HepG2 (cell line): Measurements from ENCODE around the gene IL17RA. TPM values are rescaled to one million over a fixed set of nuclear protein-coding genes. Genes with fewer than 3 reads are reported as not detected.

Experiments
- ATAC-seq: fragments of 200-7000 bp; cut with Tn5 transposase; 3 replicates; pipeline ENCODE4 v1.9.1; 2020; ENCODE audit warnings: mild to moderate bottlenecking, moderate library complexity
- BruUV-seq: library from RNA; stranded (reverse); fragments of 400-500 nt; replicated peaks from 2 replicates; lab custom pipeline; 2021; lab: Mats Ljungman, UMichigan
- CTCF ChIA-PET: fragments of 300-600 bp; formaldehyde crosslinking; extraction: SDS; loops from one replicate; lab custom pipeline; 2021; ENCODE audit warnings: low total read pairs, inconsistent platforms, low intra/inter-chr PET ratio; lab: Yijun Ruan, JAX
- POLR2A ChIA-PET: fragments of 350-600 bp; sonication (Branson Sonifier 250); formaldehyde crosslinking; loops from one replicate; lab custom pipeline; 2020; ENCODE audit warnings: antibody characterized with exemption, inconsistent platforms; lab: Yijun Ruan, JAX
- DNase-seq: peaks from one replicate; pipeline ENCODE4 v3.0.0-alpha.2; 2015; ENCODE audit warnings: low spot score
- FAIRE-seq: peaks from 3 replicates; lab custom pipeline; 2011; peaks lifted over from hg19 to GRCh38; lab: Jason Lieb, UNC
- H2AFZ ChIP-seq: one replicate; pipeline ENCODE4 v1.6.1; 2011; ENCODE audit warnings: low read length, inconsistent platforms
- H3K27ac ChIP-seq: fragments of 300-600 bp; 3 replicates; pipeline ENCODE4 v1.8.0; 2011; ENCODE audit warnings: mixed run types, mild to moderate bottlenecking, mixed read lengths, low read length, inconsistent platforms; ENCODE audit not compliant: insufficient read depth; ENCODE audit errors: extremely low read length
- H3K27me3 ChIP-seq, 2 experiments: fragments of 200-600 bp in 1 of 2; 2 replicates in 1 of 2; 3 replicates in 1 of 2; pipeline versions ENCODE4 v1.6.0 to v1.8.0; 2011; ENCODE audit warnings: low read length in 2 of 2, mild to moderate bottlenecking in 2 of 2, moderate library complexity in 2 of 2, inconsistent platforms in 1 of 2; ENCODE audit not compliant: insufficient read depth in 2 of 2, control insufficient read depth in 1 of 2
- H3K36me3 ChIP-seq, 2 experiments: fragments of 200-600 bp in 1 of 2; replicated peaks in 1 of 2; 2 replicates in 1 of 2; 3 replicates in 1 of 2; pipeline versions ENCODE4 v1.5.1 to v1.8.0; 2011; ENCODE audit warnings: low read length in 2 of 2, inconsistent platforms in 1 of 2; ENCODE audit not compliant: insufficient read depth in 2 of 2, control insufficient read depth in 1 of 2
- H3K4me1 ChIP-seq: 2 replicates; pipeline ENCODE4 v1.5.1; 2012; ENCODE audit warnings: low read length, inconsistent platforms; ENCODE audit not compliant: insufficient read depth
- H3K4me2 ChIP-seq: 2 replicates; pipeline ENCODE4 v1.6.0; 2011; ENCODE audit warnings: low read depth, low read length, inconsistent platforms
- H3K4me3 ChIP-seq, 3 experiments: fragments of 200-600 bp in 1 of 3; sonication (generic), shearing (Covaris generic) in 1 of 3; replicated peaks in 1 of 3; 2 replicates each; pipeline ENCODE4 v1.5.1; 2011 to 2016; ENCODE audit warnings: low read length in 3 of 3, inconsistent platforms in 2 of 3, low read depth in 2 of 3, mild to moderate bottlenecking in 2 of 3, control low read depth in 1 of 3, mixed read lengths in 1 of 3; ENCODE audit not compliant: insufficient read depth in 1 of 3
- H3K79me2 ChIP-seq: one replicate; pipeline ENCODE4 v1.6.1; 2011; ENCODE audit warnings: low read length, inconsistent platforms; ENCODE audit not compliant: insufficient read depth
- H3K9ac ChIP-seq: 2 replicates; pipeline ENCODE4 v1.6.0; 2011; ENCODE audit warnings: mild to moderate bottlenecking, low read depth, low read length, inconsistent platforms; ENCODE audit not compliant: insufficient read depth
- H3K9me3 ChIP-seq: 2 replicates; pipeline ENCODE4 v1.5.1; 2012; ENCODE audit warnings: mild to moderate bottlenecking, low read length
- H4K20me1 ChIP-seq: 2 replicates; pipeline ENCODE4 v1.6.0; 2011; ENCODE audit warnings: inconsistent platforms, mild to moderate bottlenecking, low read length, moderate library complexity; ENCODE audit not compliant: insufficient read depth
- FOSL1 ChIP-seq: sonication (generic); formaldehyde crosslinking; IDR thresholded peaks from 2 replicates; pipeline ENCODE4 v1.9.0; 2021; ENCODE audit warnings: missing genetic modification reagents, borderline replicate concordance
- ISX ChIP-seq: sonication (generic); formaldehyde crosslinking; conservative IDR thresholded peaks from 2 replicates; pipeline ENCODE4 v1.5.0; 2020; ENCODE audit warnings: missing genetic modification reagents
- MAZ ChIP-seq, 2 experiments: sonication (generic) in 1 of 2; formaldehyde crosslinking in 1 of 2; IDR thresholded peaks; 2 replicates each; pipeline versions ENCODE4 v1.5.0 to v1.6.1; 2012 to 2020; ENCODE audit warnings: low read depth in 2 of 2, mild to moderate bottlenecking in 2 of 2, borderline replicate concordance in 1 of 2, improper control_type of control experiment in 1 of 2, low read length in 1 of 2, missing genetic modification reagents in 1 of 2, moderate library complexity in 1 of 2
- NBN ChIP-seq: fragments of 450-650 bp; conservative IDR thresholded peaks from 2 replicates; pipeline ENCODE4 v1.6.1; 2017
- SKIL ChIP-seq: sonication (generic); formaldehyde crosslinking; IDR thresholded peaks from 2 replicates; pipeline ENCODE4 v1.8.0; 2022; ENCODE audit warnings: missing genetic modification reagents, mild to moderate bottlenecking, moderate library complexity, borderline replicate concordance
- THYN1 ChIP-seq: sonication (generic); formaldehyde crosslinking; IDR thresholded peaks from 2 replicates; pipeline ENCODE4 v1.8.1; 2023; ENCODE audit warnings: low read depth, mild to moderate bottlenecking, moderate library complexity, missing genetic modification reagents, borderline replicate concordance
- WIZ ChIP-seq: sonication (generic); formaldehyde crosslinking; IDR thresholded peaks from 2 replicates; pipeline ENCODE4 v1.5.1; 2020; ENCODE audit warnings: mild to moderate bottlenecking, missing genetic modification reagents
- ZNF326 ChIP-seq: sonication (generic); formaldehyde crosslinking; IDR thresholded peaks from 2 replicates; pipeline ENCODE4 v1.4.0; 2020; ENCODE audit warnings: missing genetic modification reagents, borderline replicate concordance
- ZNF33B ChIP-seq: sonication (generic); formaldehyde crosslinking; IDR thresholded peaks from 2 replicates; pipeline ENCODE4 v1.5.1; 2020; ENCODE audit warnings: mild to moderate bottlenecking, missing genetic modification reagents
- ZNF788 ChIP-seq: sonication (generic); formaldehyde crosslinking; IDR thresholded peaks from 2 replicates; pipeline ENCODE4 v1.5.0; 2020; ENCODE audit warnings: mild to moderate bottlenecking, missing genetic modification reagents, borderline replicate concordance
- ZNF878 ChIP-seq: sonication (generic); formaldehyde crosslinking; IDR thresholded peaks from 2 replicates; pipeline ENCODE4 v1.8.1; 2023; ENCODE audit warnings: mild to moderate bottlenecking, missing genetic modification reagents, moderate library complexity
- ZUFSP ChIP-seq: sonication (generic); formaldehyde crosslinking; IDR thresholded peaks from 2 replicates; pipeline ENCODE4 v1.9.0; 2021; ENCODE audit warnings: missing genetic modification reagents, mild to moderate bottlenecking, borderline replicate concordance
- WGBS: methylation state at CpG from one replicate; pipeline ENCODE4 v1.1.6; 2017; ENCODE audit warnings: low lambda C conversion rate; 5-methylcytosine and 5-hydroxymethylcytosine counted together
- in situ Hi-C: cut with HindIII; loops from 2 replicates; pipeline ENCODE4 v1.10.0; 2017; ENCODE audit warnings: low pct_unique_long_range_greater_than_20kb; ENCODE audit not compliant: extremely low pct_ligation_motif_present
- intact Hi-C: fragments of 100-400 bp; cut with micrococcal nuclease; formaldehyde crosslinking; loops from one replicate; pipeline ENCODE4 v1.10.0; 2022; ENCODE audit not compliant: unreplicated experiment
- polyA plus RNA-seq, 8 experiments: library from polyadenylated mRNA; depleted of rRNA in 3 of 8; stranded (reverse) in 7 of 8; unstranded in 1 of 8; fragments of >200 nt; fragmentation: Illumina TruSeq in 4 of 8; extraction: Trizol in 4 of 8; gene quantifications; 2 replicates each; pipeline versions ENCODE4 v1.2.1 to v1.2.3, GENCODE V29; 2011 to 2016; ENCODE audit warnings: low read depth in 4 of 8, missing spikeins in 1 of 8, mixed read lengths in 1 of 8; ENCODE audit not compliant: insufficient read depth in 1 of 8
- total RNA-seq, 5 experiments: library from RNA; depleted of rRNA; stranded (reverse); fragments of >200 nt; fragmentation: Illumina TruSeq; extraction: Trizol; gene quantifications; 2 replicates each; pipeline ENCODE4 v1.2.3, GENCODE V29; 2016; ENCODE audit warnings: low read depth in 1 of 5
- TF ChIP-seq, protein P1 (sequence below): sonication (generic); formaldehyde crosslinking; IDR thresholded peaks from 2 replicates; pipeline ENCODE4 v1.4.0; 2020; ENCODE audit warnings: missing genetic modification reagents; ENCODE audit errors: not compliant biosample characterization
- TF ChIP-seq, protein P2 (sequence below): sonication (generic); formaldehyde crosslinking; IDR thresholded peaks from 2 replicates; pipeline ENCODE4 v1.4.0; 2020; ENCODE audit warnings: mild to moderate bottlenecking, missing genetic modification reagents

The IL17RA gene
- total and polyA plus RNA-seq, 2 of the 13 experiments (the other 11 are each of a cell fraction or from before 2014, with no cell fraction given): 2.5 to 8.2 TPM

GRCh38 chr22:17086788-17087497, 2.1 kb downstream of the IL17RA start:
- DNase-seq (no peak), FAIRE-seq (no peak), ATAC-seq (no peak)
- Histone ChIP-seq H2AFZ (no peak overlapping the region), H4K20me1 (no peaks in the 10 kb centered on the region), H3K4me3 (no peak overlapping the region), H3K36me3 (no peaks in the 10 kb centered on the region), H3K4me2 (no peak overlapping the region), H3K79me2 (no peaks in the 10 kb centered on the region), H3K4me1 (peaks cover 21% of the 10 kb centered on the region; the same call in 1 of the 2 replicates), H3K27ac (no peak overlapping the region), H3K9ac (no peak overlapping the region), H3K9me3 (no peaks in the 10 kb centered on the region), H3K27me3 (no peaks in the 10 kb centered on the region)
- WGBS: 80% methylated on average over 9 of the region's 10 CpGs
- in situ Hi-C loops: no loop called here
- CTCF ChIA-PET: no interaction called here
- intact Hi-C loops: no loop called here
- POLR2A ChIA-PET: no interaction called here
- BruUV-seq: no TSS peak
- no peak for TF ChIP-seq ISX (CRISPR knock-in tag)
- TF ChIP-seq MAZ (IDR thresholded peaks at IDR 0.05; ENCODE audit: borderline replicate concordance, low read depth, low read length): no peak
- no peak for TF ChIP-seq MAZ (CRISPR knock-in tag; IDR thresholded peaks at IDR 0.05; ENCODE audit: low read depth)
- no peak for TF ChIP-seq ZNF33B
- no peak for TF ChIP-seq FOSL1
- TF ChIP-seq, protein P1, sequence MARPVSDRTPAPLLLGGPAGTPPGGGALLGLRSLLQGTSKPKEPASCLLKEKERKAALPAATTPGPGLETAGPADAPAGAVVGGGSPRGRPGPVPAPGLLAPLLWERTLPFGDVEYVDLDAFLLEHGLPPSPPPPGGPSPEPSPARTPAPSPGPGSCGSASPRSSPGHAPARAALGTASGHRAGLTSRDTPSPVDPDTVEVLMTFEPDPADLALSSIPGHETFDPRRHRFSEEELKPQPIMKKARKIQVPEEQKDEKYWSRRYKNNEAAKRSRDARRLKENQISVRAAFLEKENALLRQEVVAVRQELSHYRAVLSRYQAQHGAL (CRISPR knock-in tag): no peak
- no peak for TF ChIP-seq ZNF788 (CRISPR knock-in tag)
- no peak for TF ChIP-seq ZNF326 (CRISPR knock-in tag)
- no peak for TF ChIP-seq ZUFSP (CRISPR knock-in tag)
- TF ChIP-seq WIZ: no peak
- no peak for TF ChIP-seq THYN1 (CRISPR knock-in tag)
- TF ChIP-seq ZNF878 (CRISPR knock-in tag): no peak
- TF ChIP-seq, protein P2, sequence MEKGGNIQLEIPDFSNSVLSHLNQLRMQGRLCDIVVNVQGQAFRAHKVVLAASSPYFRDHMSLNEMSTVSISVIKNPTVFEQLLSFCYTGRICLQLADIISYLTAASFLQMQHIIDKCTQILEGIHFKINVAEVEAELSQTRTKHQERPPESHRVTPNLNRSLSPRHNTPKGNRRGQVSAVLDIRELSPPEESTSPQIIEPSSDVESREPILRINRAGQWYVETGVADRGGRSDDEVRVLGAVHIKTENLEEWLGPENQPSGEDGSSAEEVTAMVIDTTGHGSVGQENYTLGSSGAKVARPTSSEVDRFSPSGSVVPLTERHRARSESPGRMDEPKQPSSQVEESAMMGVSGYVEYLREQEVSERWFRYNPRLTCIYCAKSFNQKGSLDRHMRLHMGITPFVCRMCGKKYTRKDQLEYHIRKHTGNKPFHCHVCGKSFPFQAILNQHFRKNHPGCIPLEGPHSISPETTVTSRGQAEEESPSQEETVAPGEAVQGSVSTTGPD (CRISPR knock-in tag): no peak
- no peak for TF ChIP-seq SKIL (CRISPR knock-in tag)
- TF ChIP-seq NBN: no peak
- TF ChIP-seq, all 625 proteins: peak for 0
